Kidney epithelial cell (primary cell): ENCODE measurements around the gene SDHB. TPM values are rescaled to one million over a fixed set of nuclear protein-coding genes. Genes with fewer than 3 reads are reported as not detected.

Source experiments
- DNase-seq: peaks from one replicate; pipeline ENCODE4 v3.0.0-alpha.2; 2010; ENCODE audit warnings: low read depth
- H3K27me3 ChIP-seq: 2 replicates; pipeline ENCODE4 v1.6.0; 2011; ENCODE audit warnings: low read length; ENCODE audit not compliant: control insufficient read depth, insufficient read depth
- H3K36me3 ChIP-seq: 2 replicates; pipeline ENCODE4 v1.5.1; 2011; ENCODE audit warnings: low read length; ENCODE audit not compliant: control insufficient read depth, insufficient read depth
- H3K4me3 ChIP-seq: 2 replicates; pipeline ENCODE4 v1.5.1; 2011; ENCODE audit warnings: low read depth, mild to moderate bottlenecking, control low read depth, low read length
- total RNA-seq: library from RNA; depleted of rRNA; stranded (reverse); fragments of >200 nt; gene quantifications from 2 replicates; pipeline ENCODE4 v1.2.3, GENCODE V29; 2015
- TF ChIP-seq, protein P1 (sequence below): IDR thresholded peaks from 2 replicates; pipeline ENCODE4 v1.5.1; 2011; ENCODE audit warnings: mild to moderate bottlenecking, moderate library complexity, low read length, control low read depth, inconsistent platforms; ENCODE audit not compliant: insufficient read depth, poor library complexity, severe bottlenecking

Gene SDHB
- total RNA-seq, 1 donor from 2014 or later: 122 TPM

DNA sequence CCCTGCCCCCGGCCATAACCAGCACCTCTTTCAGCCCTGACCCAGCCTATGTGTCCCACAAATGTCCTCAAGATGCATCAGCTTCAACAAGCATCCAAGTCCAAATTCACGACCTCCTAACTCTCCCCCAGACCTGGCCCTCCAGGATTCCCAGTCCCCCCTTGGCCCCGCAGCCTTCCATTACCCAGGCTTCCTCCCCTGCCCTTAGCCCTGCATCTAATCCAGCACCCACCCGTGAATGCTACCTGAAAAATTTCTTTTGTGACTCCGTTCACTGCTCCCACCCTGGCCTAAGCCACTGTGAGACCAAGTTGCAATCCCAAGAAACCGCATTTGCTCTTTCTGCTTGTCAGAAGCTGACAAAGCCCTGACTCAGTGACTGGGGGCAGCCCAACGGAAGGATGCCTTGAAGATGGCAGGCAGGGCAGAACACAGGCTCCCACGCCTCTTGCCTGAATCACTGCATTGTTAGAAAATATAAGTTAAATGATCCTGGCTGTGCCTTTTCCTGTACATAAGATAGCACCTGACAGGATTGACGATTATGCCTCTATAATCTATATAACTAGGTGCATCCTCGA, 72.5 kb downstream of the SDHB start:
- DNase-seq: peak; percentile 74
- TF ChIP-seq, protein P1, sequence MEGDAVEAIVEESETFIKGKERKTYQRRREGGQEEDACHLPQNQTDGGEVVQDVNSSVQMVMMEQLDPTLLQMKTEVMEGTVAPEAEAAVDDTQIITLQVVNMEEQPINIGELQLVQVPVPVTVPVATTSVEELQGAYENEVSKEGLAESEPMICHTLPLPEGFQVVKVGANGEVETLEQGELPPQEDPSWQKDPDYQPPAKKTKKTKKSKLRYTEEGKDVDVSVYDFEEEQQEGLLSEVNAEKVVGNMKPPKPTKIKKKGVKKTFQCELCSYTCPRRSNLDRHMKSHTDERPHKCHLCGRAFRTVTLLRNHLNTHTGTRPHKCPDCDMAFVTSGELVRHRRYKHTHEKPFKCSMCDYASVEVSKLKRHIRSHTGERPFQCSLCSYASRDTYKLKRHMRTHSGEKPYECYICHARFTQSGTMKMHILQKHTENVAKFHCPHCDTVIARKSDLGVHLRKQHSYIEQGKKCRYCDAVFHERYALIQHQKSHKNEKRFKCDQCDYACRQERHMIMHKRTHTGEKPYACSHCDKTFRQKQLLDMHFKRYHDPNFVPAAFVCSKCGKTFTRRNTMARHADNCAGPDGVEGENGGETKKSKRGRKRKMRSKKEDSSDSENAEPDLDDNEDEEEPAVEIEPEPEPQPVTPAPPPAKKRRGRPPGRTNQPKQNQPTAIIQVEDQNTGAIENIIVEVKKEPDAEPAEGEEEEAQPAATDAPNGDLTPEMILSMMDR: no peak
- Histone ChIP-seq H3K27me3 (no peaks in the 10 kb centered on the region), H3K4me3 (no peak overlapping the region), H3K36me3 (no peaks in the 10 kb centered on the region)

- DNase-seq: no peak
- no peaks in the 10 kb centered on the region for H3K36me3 ChIP-seq
- H3K27me3 ChIP-seq: no peaks in the 10 kb centered on the region
- H3K4me3 ChIP-seq: peak within 1 kb of the TSS; percentile 76
- TF ChIP-seq, protein P1: no peak
Observed at GRCh38 chr1:16980473-16981268, 73.2 kb downstream of the SDHB start, which contains the start of gene MFAP2. Gene MFAP2, minus strand, starts transcription at chr1:16980620. Its CDS starts 2,347 bp downstream, at chr1:16978273.

GRCh38 chr1:16979475-16980327, 74.1 kb downstream of the SDHB start:
- Histone ChIP-seq H3K4me3 (peak overlapping the region; percentile 76), H3K36me3 (no peaks in the 10 kb centered on the region), H3K27me3 (no peaks in the 10 kb centered on the region)
- no peak for DNase-seq
- TF ChIP-seq, protein P1: no peak

GRCh38 chr1:16978567-16979474, 75.0 kb downstream of the SDHB start:
- TF ChIP-seq, protein P1: no peak
- H3K36me3 ChIP-seq: no peaks in the 10 kb centered on the region
- H3K4me3 ChIP-seq: peak overlapping the region; percentile 76
- H3K27me3 ChIP-seq: no peaks in the 10 kb centered on the region
- no peak for DNase-seq

DNA sequence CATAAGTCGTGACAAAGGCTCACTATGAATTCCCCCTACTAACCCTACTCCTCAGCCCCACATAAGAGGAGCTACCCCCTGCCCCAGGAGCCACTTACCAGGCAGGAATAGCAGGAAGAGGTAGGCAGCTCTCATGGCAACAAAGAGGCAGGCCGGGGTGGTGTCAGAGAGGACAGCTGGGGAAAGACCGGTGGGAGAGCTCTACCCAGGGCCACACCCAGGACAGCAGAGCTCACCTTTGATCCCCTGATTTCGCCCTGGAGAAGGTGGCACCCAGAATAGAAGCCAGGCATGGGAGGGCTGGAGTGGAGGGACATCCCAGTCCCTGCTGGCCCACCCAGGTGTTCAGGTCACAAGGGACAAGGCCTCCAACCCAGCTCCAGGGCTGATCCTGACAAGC, 75.7 kb downstream of the SDHB start:
- H3K36me3 ChIP-seq: peaks cover under 1% of the 10 kb centered on the region
- no peak for DNase-seq
- TF ChIP-seq, protein P1: no peak
- H3K4me3 ChIP-seq: no peak overlapping the region
- no peaks in the 10 kb centered on the region for H3K27me3 ChIP-seq
